HG03066 (cell line): ENCODE data around the gene PGRMC2.

Experiments used
- ATAC-seq: cut with Tn5 transposase; IDR thresholded peaks from one replicate; pipeline ENCODE4 v1.9.1; 2021; ENCODE audit warnings: low read depth; ENCODE audit not compliant: unreplicated experiment

The PGRMC2 gene

GRCh38 chr4:128287141-128287870, at the start of gene PGRMC2:
Gene PGRMC2 (minus strand): TSS chr4:128287813. CDS start chr4:128287790, 23 bp downstream.
- peak; percentile 6 for ATAC-seq

- no peak for ATAC-seq
Measured at GRCh38 chr4:128335541-128335940, 47.9 kb upstream of the PGRMC2 start.

GRCh38 chr4:128334256-128334655, 46.6 kb upstream of the PGRMC2 start:
- ATAC-seq, result no peak

- ATAC-seq, result no peak
Measured at GRCh38 chr4:128333309-128334018, 45.9 kb upstream of the PGRMC2 start.

GRCh38 chr4:128332081-128332480, 44.5 kb upstream of the PGRMC2 start:
- no peak for ATAC-seq

- no peak for ATAC-seq
Measured at GRCh38 chr4:128329638-128330037, 42.0 kb upstream of the PGRMC2 start.

- no peak for ATAC-seq
Measured at GRCh38 chr4:128328106-128328505, 40.5 kb upstream of the PGRMC2 start.

- no peak for ATAC-seq
Measured at GRCh38 chr4:128323401-128323800, 35.8 kb upstream of the PGRMC2 start.

GRCh38 chr4:128322986-128323385, 35.4 kb upstream of the PGRMC2 start:
- no peak for ATAC-seq

GRCh38 chr4:128322311-128322710, 34.7 kb upstream of the PGRMC2 start:
- ATAC-seq, result no peak

GRCh38 chr4:128320656-128321055, 33.0 kb upstream of the PGRMC2 start:
- no peak for ATAC-seq

GRCh38 chr4:128315756-128316520, 28.3 kb upstream of the PGRMC2 start:
- no peak for ATAC-seq

- ATAC-seq, result no peak
Measured at GRCh38 chr4:128311659-128312403, 24.2 kb upstream of the PGRMC2 start.

- no peak for ATAC-seq
Measured at GRCh38 chr4:128310266-128310697, 22.7 kb upstream of the PGRMC2 start.

GRCh38 chr4:128309585-128309984, 22.0 kb upstream of the PGRMC2 start:
- no peak for ATAC-seq

- no peak for ATAC-seq
Measured at GRCh38 chr4:128308986-128309385, 21.4 kb upstream of the PGRMC2 start.

GRCh38 chr4:128307123-128307571, 19.5 kb upstream of the PGRMC2 start:
- ATAC-seq, result peak; percentile 86

- no peak for ATAC-seq
Measured at GRCh38 chr4:128305942-128306341, 18.3 kb upstream of the PGRMC2 start.

GRCh38 chr4:128303986-128304385, 16.4 kb upstream of the PGRMC2 start:
- no peak for ATAC-seq

- no peak for ATAC-seq
Measured at GRCh38 chr4:128303405-128303785, 15.8 kb upstream of the PGRMC2 start.
